ENCODE data around the gene LRRC57. TPM values are rescaled to one million over a fixed set of nuclear protein-coding genes. Genes with fewer than 3 reads are reported as not detected.

The LRRC57 gene
- total and polyA plus RNA-seq, 2 of the 8 experiments (the other 6 are each of a cell fraction or from before 2014, with no cell fraction given) = 5.0 to 12.7 TPM

DNA sequence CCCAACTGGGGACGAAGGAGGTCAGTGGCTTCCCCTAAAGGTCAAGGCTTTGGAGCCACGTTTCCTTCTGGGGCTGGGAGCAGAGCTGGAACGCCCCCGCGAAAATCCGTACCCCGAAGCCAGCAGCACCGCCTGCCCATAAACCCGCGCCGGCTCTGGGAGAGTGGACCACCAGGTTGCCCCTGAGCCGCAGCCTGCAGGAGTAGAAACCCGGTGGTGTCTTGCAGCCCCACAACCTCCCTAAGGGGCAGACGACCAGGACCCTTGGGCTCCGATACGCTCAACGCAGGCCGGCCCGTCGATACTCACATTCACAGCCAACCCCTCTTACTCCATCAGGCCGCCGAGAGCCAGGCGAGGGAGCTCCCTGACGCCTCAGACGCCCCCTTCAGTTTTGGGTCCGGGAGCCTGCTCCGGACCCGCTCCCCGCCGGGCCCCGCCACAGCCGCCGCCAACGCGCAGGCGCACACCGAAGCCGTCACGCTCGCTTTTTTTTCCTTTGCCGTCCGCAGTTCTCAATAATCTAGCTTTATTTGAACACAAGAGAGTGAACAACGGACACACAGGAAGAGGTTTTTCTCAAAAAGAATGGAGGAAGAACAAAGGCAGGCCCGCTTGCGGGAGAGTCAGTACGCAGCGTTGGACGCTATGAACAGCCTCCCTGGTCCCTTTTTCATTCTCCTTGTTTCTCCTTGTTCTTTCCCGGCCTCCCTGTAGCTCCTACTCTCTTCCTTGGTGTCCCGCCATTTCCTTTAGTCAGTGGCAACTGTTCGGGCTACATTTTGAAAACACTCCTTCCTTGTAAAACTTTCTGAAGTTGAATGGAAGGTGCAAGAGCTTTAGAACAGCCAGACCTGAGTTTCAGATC is 57.7 kb downstream of the LRRC57 start, which contains the start of gene ZNF106 (continued):
- TF ChIP-seq RNF2 (IDR thresholded peaks at IDR 0.05; ENCODE audit: borderline replicate concordance, low read depth, low read length, missing control alignments, poor library complexity, severe bottlenecking) (no peak), SAP30 (IDR thresholded peaks at IDR 0.05; ENCODE audit: insufficient read depth, insufficient replicate concordance, low read length) (no peak), CHD1 (IDR thresholded peaks at IDR 0.05; ENCODE audit: low read depth, low read length) (no peak), CHD2 (IDR thresholded peaks at IDR 0.05; ENCODE audit: low read length) (no peak), USF2 (IDR thresholded peaks at IDR 0.05; ENCODE audit: low read length) (no peak), SP4 (IDR thresholded peaks at IDR 0.05; ENCODE audit: low read length) (0 out of 2 replicates have a peak, but pooled peaks have one; percentile 39), HDAC6 (IDR thresholded peaks at IDR 0.05; ENCODE audit: low read depth, low read length) (no peak), KDM4A (IDR thresholded peaks at IDR 0.05; ENCODE audit: low read depth, low read length, severe bottlenecking) (peak; percentile 67), HDAC2 (IDR thresholded peaks at IDR 0.05; ENCODE audit: borderline replicate concordance in 1 of 2, low read depth in 2 of 2, low read length in 2 of 2) (peak; percentile 37 to 58; a peak in 2 of 4 replicates), RBBP5 (IDR thresholded peaks at IDR 0.05; ENCODE audit: borderline replicate concordance, low read depth, low read length) (peak; percentile 84), EP300 (IDR thresholded peaks at IDR 0.05; ENCODE audit: borderline replicate concordance in 1 of 2, low read depth in 2 of 2, low read length in 2 of 2) (peak in 1 of 2 experiments; percentile 91; a peak in 2 of 3 replicates), RXRA (IDR thresholded peaks at IDR 0.05; ENCODE audit: insufficient read depth, low read depth, low read length) (no peak), YY1 (IDR thresholded peaks at IDR 0.05; ENCODE audit: low read depth, low read length) (peak; percentile 85), ASH2L (IDR thresholded peaks at IDR 0.05; ENCODE audit: low read length) (peak; percentile 85), ZNF274 (IDR thresholded peaks at IDR 0.05; ENCODE audit: borderline replicate concordance, extremely low read depth, low read length) (no peak), JUND (IDR thresholded peaks at IDR 0.05; ENCODE audit: low read length) (no peak), RFX5 (IDR thresholded peaks at IDR 0.05; ENCODE audit: borderline replicate concordance, low read depth, low read length) (no peak), BCL11A (IDR thresholded peaks at IDR 0.05; ENCODE audit: low read depth in 2 of 2, low read length in 2 of 2) (no peak), MAX (IDR thresholded peaks at IDR 0.05) (no peak; the same call in 1 of the 2 replicates), SP1 (IDR thresholded peaks at IDR 0.05; ENCODE audit: low read depth, low read length) (peak; percentile 79)
- TF ChIP-seq, protein P1, sequence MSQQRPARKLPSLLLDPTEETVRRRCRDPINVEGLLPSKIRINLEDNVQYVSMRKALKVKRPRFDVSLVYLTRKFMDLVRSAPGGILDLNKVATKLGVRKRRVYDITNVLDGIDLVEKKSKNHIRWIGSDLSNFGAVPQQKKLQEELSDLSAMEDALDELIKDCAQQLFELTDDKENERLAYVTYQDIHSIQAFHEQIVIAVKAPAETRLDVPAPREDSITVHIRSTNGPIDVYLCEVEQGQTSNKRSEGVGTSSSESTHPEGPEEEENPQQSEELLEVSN (IDR thresholded peaks at IDR 0.05) = no peak
